Fibroblast of upper back skin (primary cell): ENCODE measurements around the gene YAE1.
"Not testable (repeated sequence)": the region's sequence is repeated elsewhere in the genome, so short reads cannot be mapped to it uniquely, and the experiment has no call there.

Experiments used
- DNase-seq: peaks from one replicate; pipeline ENCODE4 v3.0.0-alpha.2; 2013

YAE1 gene

GRCh38 chr7:39566023-39566921 is at the start of gene YAE1:
Gene YAE1, plus strand, starts transcription at chr7:39566404. Its CDS starts 15 bp downstream, at chr7:39566419.
- DNase-seq = peak; percentile 77

GRCh38 chr7:39516498-39516897 is 49.7 kb upstream of the YAE1 start:
- DNase-seq = no peak

GRCh38 chr7:39517240-39517639 is 49.0 kb upstream of the YAE1 start:
- no peak for DNase-seq

GRCh38 chr7:39525926-39526325 is 40.3 kb upstream of the YAE1 start:
- no peak for DNase-seq

- no peak for DNase-seq
Observed at GRCh38 chr7:39526666-39527065, 39.5 kb upstream of the YAE1 start.

GRCh38 chr7:39527296-39527695 is 38.9 kb upstream of the YAE1 start:
- no peak for DNase-seq

GRCh38 chr7:39527951-39528350 is 38.3 kb upstream of the YAE1 start:
- peak; percentile 50 for DNase-seq

- no peak for DNase-seq
Observed at GRCh38 chr7:39528849-39529248, 37.4 kb upstream of the YAE1 start.

GRCh38 chr7:39529582-39529981 is 36.6 kb upstream of the YAE1 start:
- DNase-seq = no peak

- DNase-seq = no peak
Observed at GRCh38 chr7:39530971-39531370, 35.2 kb upstream of the YAE1 start.

- no peak for DNase-seq
Observed at GRCh38 chr7:39531818-39532217, 34.4 kb upstream of the YAE1 start.

GRCh38 chr7:39532832-39533231 is 33.4 kb upstream of the YAE1 start:
- no peak for DNase-seq

GRCh38 chr7:39534599-39534998 is 31.6 kb upstream of the YAE1 start:
- DNase-seq = no peak

- no peak for DNase-seq
Observed at GRCh38 chr7:39535064-39535463, 31.1 kb upstream of the YAE1 start.

GRCh38 chr7:39535720-39536119 is 30.5 kb upstream of the YAE1 start:
- DNase-seq = no peak

GRCh38 chr7:39536951-39537350 is 29.3 kb upstream of the YAE1 start:
- peak; percentile 86 for DNase-seq

GRCh38 chr7:39539816-39540215 is 26.4 kb upstream of the YAE1 start:
- no peak for DNase-seq

- no peak for DNase-seq
Observed at GRCh38 chr7:39540320-39540719, 25.9 kb upstream of the YAE1 start.

- no peak for DNase-seq
Observed at GRCh38 chr7:39541511-39541910, 24.7 kb upstream of the YAE1 start.

- DNase-seq = not testable (repeated sequence)
Observed at GRCh38 chr7:39544774-39545173, 21.4 kb upstream of the YAE1 start.

GRCh38 chr7:39547336-39547735 is 18.9 kb upstream of the YAE1 start:
- no peak for DNase-seq

GRCh38 chr7:39550411-39550810 is 15.8 kb upstream of the YAE1 start:
- no peak for DNase-seq

GRCh38 chr7:39553436-39553835 is 12.8 kb upstream of the YAE1 start:
- no peak for DNase-seq

- DNase-seq = peak; percentile 56
Observed at GRCh38 chr7:39554583-39555165, 11.5 kb upstream of the YAE1 start.

- DNase-seq = no peak
Observed at GRCh38 chr7:39557222-39557621, 9.0 kb upstream of the YAE1 start.
